Liver (tissue), 9 donors: ENCODE measurements around the gene CNTNAP3. TPM values are rescaled to one million over a fixed set of nuclear protein-coding genes. Genes with fewer than 3 reads are reported as not detected.
"Not testable (repeated sequence)": the region's sequence is repeated elsewhere in the genome, so short reads cannot be mapped to it uniquely, and the experiment has no call there.

ENCODE experiments used
- DNase-seq: peaks from one replicate; pipeline ENCODE4 v3.0.0-alpha.2; 2017; ENCODE audit warnings: low spot score
- H3K27ac ChIP-seq, 2 donors: one replicate each; pipeline ENCODE4 v1.7.0; 2013; ENCODE audit warnings: inconsistent platforms in 2 of 2, low read length in 2 of 2, control low read depth in 1 of 2, low read depth in 1 of 2, mild to moderate bottlenecking in 1 of 2
- H3K27me3 ChIP-seq, 4 donors: one replicate each; pipeline versions ENCODE4 v1.6.1 to v1.7.0; 2013; ENCODE audit warnings: low read length in 3 of 4, inconsistent platforms in 1 of 4, mild to moderate bottlenecking in 1 of 4, moderate library complexity in 1 of 4; ENCODE audit not compliant: control insufficient read depth in 4 of 4, insufficient read depth in 4 of 4
- H3K36me3 ChIP-seq, 4 donors: one replicate each; pipeline versions ENCODE4 v1.6.1 to v1.7.0; 2013; ENCODE audit warnings: low read length in 3 of 4, mild to moderate bottlenecking in 3 of 4, low read depth in 1 of 4, moderate library complexity in 1 of 4; ENCODE audit not compliant: control insufficient read depth in 4 of 4, insufficient read depth in 3 of 4
- H3K4me1 ChIP-seq, 4 donors: one replicate each; pipeline versions ENCODE4 v1.6.1 to v1.7.0; 2013; ENCODE audit warnings: low read length in 3 of 4, mild to moderate bottlenecking in 3 of 4, moderate library complexity in 1 of 4; ENCODE audit not compliant: control insufficient read depth in 4 of 4, insufficient read depth in 4 of 4
- H3K4me3 ChIP-seq, 3 donors: one replicate each; pipeline versions ENCODE4 v1.6.1 to v1.7.0; 2013; ENCODE audit warnings: low read length in 3 of 3, control low read depth in 1 of 3, low read depth in 1 of 3, mild to moderate bottlenecking in 1 of 3
- H3K9ac ChIP-seq, 2 donors: one replicate each; pipeline ENCODE4 v1.7.0; 2013; ENCODE audit warnings: low read length in 2 of 2, mild to moderate bottlenecking in 2 of 2, moderate library complexity in 2 of 2, control low read depth in 1 of 2, low read depth in 1 of 2
- H3K9me3 ChIP-seq, 4 donors: one replicate each; pipeline versions ENCODE4 v1.6.1 to v1.7.0; 2013; ENCODE audit warnings: low read length in 3 of 4; ENCODE audit not compliant: control insufficient read depth in 4 of 4
- WGBS: extraction: QIAGEN DNeasy Blood & Tissue Kit; methylation state at CpG from one replicate; pipeline ENCODE4 v1.1.7; 2013; 5-methylcytosine and 5-hydroxymethylcytosine counted together
- polyA plus RNA-seq, 2 donors: library from polyadenylated mRNA; stranded (reverse) in 1 of 2; unstranded in 1 of 2; fragments of 200-250 nt in 1 of 2; fragments of >200 nt in 1 of 2; fragmentation: Nextera tagmentation in 1 of 2; extraction: Ambion mirVana in 1 of 2; gene quantifications; one replicate each; pipeline versions ENCODE4 v1.2.1 to v1.2.3, GENCODE V29; 2013 to 2015
- total RNA-seq, 2 donors: library from RNA; depleted of rRNA; stranded (reverse); fragments of >200 nt; gene quantifications; one replicate each; pipeline ENCODE4 v1.2.3, GENCODE V29; 2014
- donor health status: healthy.
- donor health status: healthy.
- donor health status: healthy.
- donor health status: healthy.
- donor health status: healthy.

CNTNAP3 gene
- total and polyA plus RNA-seq, 4 donors: 0.68 to 4.4 (median 1.0) TPM

GRCh38 chr9:39200412-39200811, 87.6 kb downstream of the CNTNAP3 start:
- H3K36me3 ChIP-seq, H3K27me3 ChIP-seq, DNase-seq, H3K4me1 ChIP-seq, H3K9me3 ChIP-seq, H3K4me3 ChIP-seq, H3K27ac ChIP-seq, H3K9ac ChIP-seq: not testable (repeated sequence)

DNA sequence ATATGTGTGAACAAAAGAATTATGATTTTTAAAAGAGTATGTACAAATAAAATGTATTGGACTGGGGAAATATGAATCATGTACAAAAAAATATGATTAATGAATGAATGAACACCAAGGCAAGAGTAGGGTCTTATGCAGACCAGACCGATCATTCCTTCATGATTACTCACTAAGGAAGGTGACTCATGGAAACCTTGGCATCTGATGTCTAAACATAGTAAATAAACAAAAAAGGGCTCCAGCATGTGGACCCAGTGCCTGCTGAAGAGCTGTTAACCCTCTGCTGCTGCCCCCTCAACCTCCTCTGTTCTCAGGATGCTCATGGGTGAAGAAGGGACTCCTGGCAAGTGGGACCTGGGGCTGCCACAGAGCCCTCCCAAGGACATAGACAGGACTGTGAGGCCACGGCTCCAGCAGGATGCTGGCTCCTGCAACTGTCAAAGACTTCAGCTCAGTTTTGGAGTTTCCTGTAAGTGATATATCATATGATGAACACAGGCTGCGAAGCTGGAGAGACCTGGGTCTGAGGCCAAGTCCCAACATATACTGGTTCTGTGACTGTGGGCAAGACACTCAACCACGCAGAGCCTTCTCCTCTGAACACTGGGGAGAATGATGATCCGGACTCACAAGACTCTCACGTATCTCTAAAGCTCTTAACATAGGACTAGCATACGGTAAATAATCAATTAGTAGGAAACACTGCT, 89.8 kb downstream of the CNTNAP3 start:
- WGBS: no CpG with 5 or more reads among the region's 7 CpGs
- H3K9me3 ChIP-seq, H3K27ac ChIP-seq, DNase-seq, H3K4me3 ChIP-seq, H3K36me3 ChIP-seq, H3K27me3 ChIP-seq, H3K4me1 ChIP-seq, H3K9ac ChIP-seq: not testable (repeated sequence)

- H3K27me3 ChIP-seq, DNase-seq, H3K27ac ChIP-seq, H3K4me3 ChIP-seq, H3K36me3 ChIP-seq, H3K9ac ChIP-seq, H3K9me3 ChIP-seq, H3K4me1 ChIP-seq: not testable (repeated sequence)
- WGBS: no CpG with 5 or more reads among the region's 10 CpGs
Observed at GRCh38 chr9:39171370-39171769, 116.6 kb downstream of the CNTNAP3 start.

GRCh38 chr9:39157714-39158113, 130.3 kb downstream of the CNTNAP3 start:
- no CpG with 5 or more reads among the region's 3 CpGs for WGBS
- H3K4me1 ChIP-seq, H3K9me3 ChIP-seq, H3K27ac ChIP-seq, H3K4me3 ChIP-seq, H3K9ac ChIP-seq, H3K36me3 ChIP-seq, H3K27me3 ChIP-seq, DNase-seq: not testable (repeated sequence)

- not testable (repeated sequence) for H3K4me1 ChIP-seq, H3K36me3 ChIP-seq, H3K4me3 ChIP-seq, H3K9ac ChIP-seq, H3K9me3 ChIP-seq, DNase-seq, H3K27ac ChIP-seq, H3K27me3 ChIP-seq
- WGBS: 49% methylated on average over 49 of the region's 51 CpGs
Observed at GRCh38 chr9:39132826-39133552, 155.0 kb downstream of the CNTNAP3 start.

- H3K4me3 ChIP-seq, H3K27me3 ChIP-seq, H3K36me3 ChIP-seq, H3K4me1 ChIP-seq, H3K9me3 ChIP-seq, H3K9ac ChIP-seq, H3K27ac ChIP-seq, DNase-seq: not testable (repeated sequence)
- 67% methylated on average over 1 of the region's 2 CpGs for WGBS
Observed at GRCh38 chr9:39121401-39121800, 166.6 kb downstream of the CNTNAP3 start.

GRCh38 chr9:39111746-39112145, 176.2 kb downstream of the CNTNAP3 start:
- not testable (repeated sequence) for H3K36me3 ChIP-seq, H3K4me1 ChIP-seq, H3K27me3 ChIP-seq, DNase-seq, H3K9ac ChIP-seq, H3K9me3 ChIP-seq, H3K27ac ChIP-seq, H3K4me3 ChIP-seq
